Hepatocyte (in vitro differentiated cells): ENCODE data around the gene LDLRAD4.

Experiments used
- CTCF ChIP-seq: fragments of 200-600 bp; sonication (generic); IDR thresholded peaks from 2 replicates; pipeline ENCODE4 v1.5.1; 2016; ENCODE audit warnings: antibody characterized with exemption, mild to moderate bottlenecking; ENCODE audit not compliant: poor library complexity
- EZH2 ChIP-seq: fragments of 200-600 bp; sonication (generic); IDR thresholded peaks from 2 replicates; pipeline ENCODE4 v1.6.1; 2016; ENCODE audit warnings: antibody characterized with exemption, mild to moderate bottlenecking, borderline replicate concordance
- EZH2phosphoT487 ChIP-seq: fragments of 200-600 bp; sonication (generic); IDR thresholded peaks from one replicate; pipeline ENCODE4 v1.6.1; 2018; ENCODE audit warnings: antibody characterized with exemption, mild to moderate bottlenecking, low read depth, moderate library complexity; ENCODE audit not compliant: unreplicated experiment, severe bottlenecking

- TF ChIP-seq CTCF (no peak), EZH2 (no peak), EZH2phosphoT487 (no peak)
Observed at GRCh38 chr18:13302457-13303225, 84.1 kb downstream of the LDLRAD4 start.
